Large intestine (tissue), 12 donors: ENCODE results near the gene EMC8. TPM values are rescaled to one million over a fixed set of nuclear protein-coding genes. Genes with fewer than 3 reads are reported as not detected.
A peak's percentile ranks its signal among the peaks of the same experiment; 100 is the strongest.

Experiments
- DNase-seq, 2 donors: peaks; one replicate each; pipeline versions ENCODE4 v3.0.0 to v3.0.0-alpha.2; 2013
- H3K27ac ChIP-seq: one replicate; pipeline ENCODE4 v1.5.1; 2013; ENCODE audit warnings: low read length
- H3K27me3 ChIP-seq: 2 replicates; pipeline ENCODE4 v1.6.1; 2013; ENCODE audit warnings: low read length; ENCODE audit not compliant: control insufficient read depth, insufficient read depth
- H3K36me3 ChIP-seq: 2 replicates; pipeline ENCODE4 v1.6.1; 2013; ENCODE audit warnings: low read length; ENCODE audit not compliant: control insufficient read depth, insufficient read depth
- H3K4me1 ChIP-seq: one replicate; pipeline ENCODE4 v1.6.1; 2013; ENCODE audit warnings: low read length; ENCODE audit not compliant: control insufficient read depth, insufficient read depth
- H3K4me3 ChIP-seq: one replicate; pipeline ENCODE4 v1.5.1; 2013; ENCODE audit warnings: low read length
- H3K9me3 ChIP-seq: one replicate; pipeline ENCODE4 v1.6.1; 2013; ENCODE audit warnings: mild to moderate bottlenecking, low read depth, low read length, moderate library complexity; ENCODE audit not compliant: control insufficient read depth
- WGBS: methylation state at CpG from one replicate; pipeline ENCODE4 v1.1.5; 2013; ENCODE audit warnings: low lambda C conversion rate; ENCODE audit not compliant: insufficient coverage; 5-methylcytosine and 5-hydroxymethylcytosine counted together
- long read RNA-seq, 11 donors: transcript quantifications; one replicate each; lab custom pipeline, GENCODE V29; 2026
- polyA plus RNA-seq: library from polyadenylated mRNA; unstranded; fragments of 120-200 nt; gene quantifications from one replicate; pipeline ENCODE4 v1.2.1, GENCODE V29; 2013

Gene EMC8
- polyA plus RNA-seq: 25.2 TPM
- long read RNA-seq, donor 1, transcript EMC8-201 (5 exons, 1,962 nt): major isoform, 13 of 501 reads
- long read RNA-seq, donor 1, partial matches to known transcripts: 478 of 501 reads
- long read RNA-seq, donor 1, other reads (novel, unspliced or antisense): 7 of 501 reads
- long read RNA-seq, donor 2, transcript EMC8-201 (5 exons, 1,962 nt): major isoform, 17 of 1,417 reads
- long read RNA-seq, donor 2, partial matches to known transcripts: 1,334 of 1,417 reads
- long read RNA-seq, donor 2, other reads (novel, unspliced or antisense): 60 of 1,417 reads
- long read RNA-seq, donor 3: 0 reads
- long read RNA-seq, donor 4: 0 reads
- long read RNA-seq, donor 5, transcript EMC8-201 (5 exons, 1,962 nt): major isoform, 6 of 588 reads
- long read RNA-seq, donor 5, partial matches to known transcripts: 574 of 588 reads
- long read RNA-seq, donor 5, other reads (novel, unspliced or antisense): 5 of 588 reads
- long read RNA-seq, donor 6, transcript EMC8-201 (5 exons, 1,962 nt): major isoform, 15 of 1,377 reads
- long read RNA-seq, donor 6, partial matches to known transcripts: 595 of 1,377 reads
- long read RNA-seq, donor 6, other reads (novel, unspliced or antisense): 761 of 1,377 reads
- long read RNA-seq, donor 7, transcript EMC8-201 (5 exons, 1,962 nt): major isoform, 7 of 13 reads
- long read RNA-seq, donor 7, partial matches to known transcripts: 0 of 13 reads
- long read RNA-seq, donor 7, other reads (novel, unspliced or antisense): 0 of 13 reads
- long read RNA-seq, donor 8, transcript EMC8-201 (5 exons, 1,962 nt): major isoform, 22 of 31 reads
- long read RNA-seq, donor 8, partial matches to known transcripts: 0 of 31 reads
- long read RNA-seq, donor 8, other reads (novel, unspliced or antisense): 0 of 31 reads
- long read RNA-seq, donor 9, transcript EMC8-201 (5 exons, 1,962 nt): major isoform, 14 of 1,054 reads
- long read RNA-seq, donor 9, partial matches to known transcripts: 406 of 1,054 reads
- long read RNA-seq, donor 9, other reads (novel, unspliced or antisense): 628 of 1,054 reads
- long read RNA-seq, donor 10, transcript EMC8-205 (1 exons, 1,826 nt): minor isoform, 5 of 1,309 reads
- long read RNA-seq, donor 10, transcript EMC8-201 (5 exons, 1,962 nt): major isoform, 9 of 1,309 reads
- long read RNA-seq, donor 10, partial matches to known transcripts: 1,230 of 1,309 reads
- long read RNA-seq, donor 10, other reads (novel, unspliced or antisense): 64 of 1,309 reads
- long read RNA-seq, donor 11, transcript EMC8-201 (5 exons, 1,962 nt): major isoform, 19 of 859 reads
- long read RNA-seq, donor 11, partial matches to known transcripts: 342 of 859 reads
- long read RNA-seq, donor 11, other reads (novel, unspliced or antisense): 497 of 859 reads

DNA sequence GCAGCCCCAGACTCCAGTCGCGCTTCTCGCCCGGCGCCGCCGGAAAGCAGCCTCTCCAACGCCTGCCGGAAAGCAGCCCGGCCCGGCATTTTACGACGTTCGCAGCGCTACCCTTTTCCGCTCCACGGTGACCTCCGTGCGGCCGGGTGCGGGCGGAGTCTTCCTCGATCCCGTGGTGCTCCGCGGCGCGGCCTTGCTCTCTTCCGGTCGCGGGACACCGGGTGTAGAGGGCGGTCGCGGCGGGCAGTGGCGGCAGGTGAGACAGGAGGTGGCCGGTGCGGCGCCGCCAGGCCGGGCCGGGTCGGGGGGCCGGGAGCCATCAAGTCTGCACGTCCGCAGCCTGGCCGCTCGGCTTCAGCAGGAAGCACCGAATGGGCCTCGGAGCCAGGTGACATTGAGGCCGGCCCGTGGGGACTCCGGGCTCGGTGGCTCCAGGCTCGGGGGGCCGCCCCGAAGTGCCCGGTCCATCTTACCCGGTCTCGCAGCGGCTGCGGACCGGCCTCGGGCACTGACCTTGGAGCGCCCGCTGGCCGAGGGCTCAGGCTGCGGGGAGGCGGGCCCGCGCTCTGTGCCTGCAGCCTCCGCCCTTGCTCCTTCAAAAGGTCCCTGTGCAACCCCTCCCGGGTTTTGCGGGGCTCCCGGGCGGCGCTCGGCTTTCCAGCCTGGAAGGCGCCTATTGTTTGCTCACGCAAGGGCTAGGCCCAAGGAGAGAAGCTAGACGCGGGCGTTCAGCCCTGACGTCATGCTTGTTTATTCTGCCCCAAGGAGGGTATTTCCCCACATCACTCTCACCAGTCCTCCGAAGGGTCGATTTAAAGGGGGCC, at the start of gene EMC8, which contains the start of gene COX4I1:
Gene EMC8, minus strand, starts transcription at position 48 of the 824 bp plus-strand sequence. CDS start 249 bp downstream, outside the sequence.
Gene COX4I1, plus strand, starts transcription at position 199 of the 824 bp plus-strand sequence. CDS start 1,511 bp downstream, outside the sequence.
- peak; percentile 92 to 96 for DNase-seq
- no peaks in the 10 kb centered on the region for H3K9me3 ChIP-seq
- WGBS: no CpG with 5 or more reads among the region's 87 CpGs
- no peaks in the 10 kb centered on the region for H3K27me3 ChIP-seq
- peaks cover 59% of the 10 kb centered on the region for H3K36me3 ChIP-seq
- H3K27ac ChIP-seq: peak within 1 kb of the TSS; percentile 56
- H3K4me1 ChIP-seq: peaks cover 2% of the 10 kb centered on the region
- peak within 1 kb of the TSS; percentile 85 for H3K4me3 ChIP-seq

DNA sequence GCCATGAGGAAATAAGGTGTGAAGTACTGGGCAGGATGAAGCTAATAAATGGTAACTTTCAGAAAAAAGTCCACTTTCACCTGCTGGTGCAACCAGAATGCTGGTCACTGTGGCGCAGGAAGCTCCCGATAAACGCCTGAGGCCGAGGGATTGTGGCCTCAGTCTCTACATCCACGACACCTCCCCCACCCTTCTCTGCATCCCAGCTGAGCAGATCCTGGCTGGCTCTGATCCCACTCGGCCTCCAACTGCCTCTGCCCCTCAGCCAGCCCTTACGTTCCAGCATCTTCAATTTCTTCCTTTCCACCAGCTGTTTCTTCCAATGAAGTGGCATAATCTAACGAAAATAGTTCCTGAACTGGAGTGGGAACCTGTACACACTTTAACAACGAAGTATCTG, 49.6 kb upstream of the EMC8 start:
- Histone ChIP-seq H3K27ac (no peak overlapping the region), H3K36me3 (no peaks in the 10 kb centered on the region), H3K27me3 (no peaks in the 10 kb centered on the region), H3K4me3 (no peak overlapping the region), H3K4me1 (peaks cover 15% of the 10 kb centered on the region), H3K9me3 (peaks cover 5% of the 10 kb centered on the region)
- 80% methylated on average over 1 of the region's 9 CpGs for WGBS
- DNase-seq: no peak

DNA sequence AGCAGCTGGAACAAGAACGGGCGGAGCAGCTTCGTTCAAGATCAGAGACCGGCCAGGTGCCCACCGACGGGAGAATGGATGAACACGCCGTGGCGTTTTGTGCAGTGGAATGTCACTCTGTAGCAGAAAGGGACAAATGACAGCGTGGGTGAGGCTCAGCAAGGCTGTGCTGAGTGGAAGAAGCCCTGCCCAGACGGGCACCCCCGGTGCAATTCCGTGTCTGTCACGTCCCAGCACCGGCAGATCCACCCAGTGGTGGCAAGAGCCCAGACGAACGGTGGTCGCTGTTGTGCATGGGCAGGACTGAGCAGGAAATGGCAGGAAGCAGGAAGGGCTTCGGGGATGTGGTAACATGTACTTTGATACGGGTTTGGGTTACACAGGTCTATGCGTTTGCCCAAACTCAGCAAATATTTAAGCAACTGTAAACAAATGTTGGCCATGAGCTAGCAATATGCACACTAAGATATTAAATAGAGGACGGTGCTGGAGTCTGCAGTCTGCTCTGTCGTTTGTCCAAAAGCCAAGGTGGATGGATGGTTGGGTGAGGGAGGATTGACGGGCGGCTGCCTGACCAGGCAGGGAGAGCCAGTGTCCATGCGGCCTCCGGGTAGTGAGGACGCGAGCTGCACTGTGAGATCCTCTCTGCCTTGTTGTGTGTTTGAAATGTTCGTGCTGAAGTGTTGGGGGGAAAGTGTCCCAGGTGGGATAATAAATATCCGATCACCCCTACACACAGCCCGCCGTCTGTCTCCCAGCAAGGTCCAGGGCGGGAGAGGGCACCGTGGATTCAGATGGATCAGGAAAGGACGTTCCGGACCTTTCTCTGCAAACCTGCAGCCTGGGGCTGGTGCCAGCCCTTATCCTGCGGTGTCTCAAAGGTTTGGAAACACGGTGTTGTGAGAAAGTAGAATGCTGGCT, 48.6 kb upstream of the EMC8 start:
- peaks cover 5% of the 10 kb centered on the region for H3K9me3 ChIP-seq
- no peaks in the 10 kb centered on the region for H3K27me3 ChIP-seq
- DNase-seq: peak; percentile 67 to 83
- no peak overlapping the region for H3K4me3 ChIP-seq
- no peak overlapping the region for H3K27ac ChIP-seq
- H3K36me3 ChIP-seq: no peaks in the 10 kb centered on the region
- H3K4me1 ChIP-seq: peaks cover 15% of the 10 kb centered on the region
- WGBS: 0% methylated on average over 2 of the region's 39 CpGs

DNA sequence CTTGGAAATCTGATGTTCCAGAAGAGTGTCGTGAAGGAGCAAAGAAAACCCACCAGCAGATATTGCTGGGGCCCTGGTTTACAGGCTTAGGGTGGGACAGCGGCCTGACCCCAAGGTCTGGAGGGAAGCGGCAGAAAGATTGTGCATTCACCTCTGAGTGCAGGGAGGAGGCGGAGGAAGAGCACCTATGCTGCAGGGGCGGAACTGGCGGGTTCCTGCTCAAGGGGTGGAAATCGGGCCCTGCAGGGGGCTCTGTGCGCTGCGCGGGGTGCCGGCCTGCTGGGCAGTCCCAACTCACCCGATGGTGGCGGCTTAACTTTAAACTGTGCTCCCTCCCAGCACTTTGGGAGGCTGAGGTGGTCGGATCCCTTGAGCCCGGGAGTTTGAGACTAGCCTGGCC, 47.7 kb upstream of the EMC8 start:
- Histone ChIP-seq H3K9me3 (peaks cover 9% of the 10 kb centered on the region), H3K36me3 (no peaks in the 10 kb centered on the region), H3K27ac (no peak overlapping the region), H3K27me3 (no peaks in the 10 kb centered on the region), H3K4me1 (peaks cover 15% of the 10 kb centered on the region), H3K4me3 (no peak overlapping the region)
- no peak for DNase-seq
- WGBS: no CpG with 5 or more reads among the region's 15 CpGs

DNA sequence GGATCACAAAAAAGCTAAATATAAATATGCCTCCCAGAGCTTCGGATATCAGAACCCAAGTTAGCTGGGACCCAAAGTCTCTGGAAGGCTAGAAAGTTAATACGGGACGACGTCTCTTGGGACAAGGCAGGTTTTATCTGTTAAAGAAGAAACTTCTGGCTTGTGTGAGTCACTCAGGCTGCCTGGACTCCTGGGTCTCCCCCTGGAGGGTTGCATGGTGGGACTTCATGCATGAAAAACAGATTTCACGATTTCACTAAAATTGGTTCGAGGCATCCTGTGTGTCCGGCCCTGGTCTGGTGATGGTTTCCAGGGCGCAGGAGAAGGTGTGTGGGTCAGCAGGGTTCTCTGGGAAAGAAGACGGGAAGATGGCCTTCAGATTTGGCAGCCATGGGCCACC, 47.1 kb upstream of the EMC8 start:
- WGBS: no CpG with 5 or more reads among the region's 9 CpGs
- Histone ChIP-seq H3K36me3 (no peaks in the 10 kb centered on the region), H3K27me3 (no peaks in the 10 kb centered on the region), H3K9me3 (peaks cover 9% of the 10 kb centered on the region), H3K27ac (no peak overlapping the region), H3K4me1 (peaks cover 15% of the 10 kb centered on the region), H3K4me3 (no peak overlapping the region)
- no peak for DNase-seq

DNA sequence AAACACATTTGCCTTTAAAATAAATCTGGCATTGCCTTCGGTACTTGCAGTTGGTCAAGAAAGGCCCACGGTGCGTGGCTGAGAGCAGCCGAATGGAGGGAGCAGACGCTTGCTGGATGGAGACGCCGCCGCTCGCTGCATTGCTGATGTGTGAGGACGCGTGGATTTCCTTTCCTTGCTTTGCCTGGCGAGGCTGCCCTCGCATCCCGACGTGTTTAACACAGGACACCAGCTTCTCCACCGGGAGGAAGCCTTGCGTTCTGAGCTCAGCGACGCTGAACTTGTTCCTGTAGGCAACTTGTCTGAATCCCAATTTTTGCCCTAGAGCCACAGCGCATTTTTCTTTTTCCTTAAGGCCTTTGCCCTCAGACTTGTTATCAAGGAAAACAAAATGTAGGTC, 45.9 kb upstream of the EMC8 start:
- no peaks in the 10 kb centered on the region for H3K36me3 ChIP-seq
- H3K27ac ChIP-seq: no peak overlapping the region
- H3K9me3 ChIP-seq: peaks cover 9% of the 10 kb centered on the region
- 76% methylated on average over 3 of the region's 20 CpGs for WGBS
- H3K4me1 ChIP-seq: peaks cover 12% of the 10 kb centered on the region
- H3K27me3 ChIP-seq: no peaks in the 10 kb centered on the region
- H3K4me3 ChIP-seq: no peak overlapping the region
- no peak for DNase-seq

DNA sequence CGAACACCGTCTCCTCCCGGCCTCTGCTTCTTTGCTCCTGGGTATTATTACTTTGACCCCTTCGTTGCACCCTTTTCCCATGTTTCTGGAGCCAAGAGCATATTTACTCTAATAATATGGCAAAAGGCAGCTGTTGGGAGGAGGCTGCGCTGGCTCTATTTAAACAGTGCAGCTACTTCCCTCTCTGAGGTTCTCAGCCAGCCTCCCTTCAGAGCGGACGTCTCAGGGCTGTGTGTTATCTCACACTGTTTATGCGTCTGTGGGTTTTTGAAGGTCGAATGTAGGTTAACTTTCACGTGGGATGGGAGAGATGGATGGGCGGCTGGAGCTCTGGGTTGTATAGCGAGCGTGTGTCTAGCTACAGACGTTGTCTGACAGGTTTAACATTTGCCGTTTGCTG, 45.4 kb upstream of the EMC8 start:
- no peak overlapping the region for H3K27ac ChIP-seq

DNA sequence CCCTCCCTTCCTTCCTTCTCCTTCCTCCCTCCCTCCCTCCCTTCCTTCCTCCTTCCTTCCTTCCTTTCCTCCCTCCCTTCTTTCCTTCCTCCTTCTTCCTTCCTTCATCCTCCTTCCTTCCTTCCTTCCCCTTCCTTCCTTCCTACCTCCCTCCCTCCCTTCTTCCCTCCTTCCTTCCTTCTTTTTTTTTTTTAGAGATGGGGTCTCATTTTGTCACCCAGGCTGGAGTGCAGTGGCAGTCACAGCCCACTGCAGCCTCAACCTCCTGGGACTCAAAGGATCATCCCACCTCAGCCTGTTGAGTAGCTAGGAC, 44.8 kb upstream of the EMC8 start:
- no peak overlapping the region for H3K27ac ChIP-seq
- H3K4me3 ChIP-seq: no peak overlapping the region
- no peak for DNase-seq
- no peaks in the 10 kb centered on the region for H3K36me3 ChIP-seq
- peaks cover 11% of the 10 kb centered on the region for H3K4me1 ChIP-seq
- no peaks in the 10 kb centered on the region for H3K27me3 ChIP-seq
- peaks cover 9% of the 10 kb centered on the region for H3K9me3 ChIP-seq

More for the DNA sequence above, 45.4 kb upstream of the EMC8 start:
- Histone ChIP-seq H3K9me3 (peaks cover 9% of the 10 kb centered on the region), H3K27me3 (no peaks in the 10 kb centered on the region), H3K36me3 (no peaks in the 10 kb centered on the region), H3K4me1 (peaks cover 11% of the 10 kb centered on the region), H3K4me3 (no peak overlapping the region)
- no CpG with 5 or more reads among the region's 15 CpGs for WGBS
- DNase-seq: peak; percentile 17 to 63
